Activated CD4-positive, CD25-positive, alpha-beta regulatory T cell treated with anti-CD3 and anti-CD28 coated beads, Interleukin-2, amount 50 U/mL, for 16 hours (primary cell): ENCODE measurements around the gene KMT5B.

Source experiments
- DNase-seq: peaks from one replicate; pipeline ENCODE4 v3.0.0-alpha.2; 2020; ENCODE audit warnings: low read depth, low spot score

The KMT5B gene

DNA sequence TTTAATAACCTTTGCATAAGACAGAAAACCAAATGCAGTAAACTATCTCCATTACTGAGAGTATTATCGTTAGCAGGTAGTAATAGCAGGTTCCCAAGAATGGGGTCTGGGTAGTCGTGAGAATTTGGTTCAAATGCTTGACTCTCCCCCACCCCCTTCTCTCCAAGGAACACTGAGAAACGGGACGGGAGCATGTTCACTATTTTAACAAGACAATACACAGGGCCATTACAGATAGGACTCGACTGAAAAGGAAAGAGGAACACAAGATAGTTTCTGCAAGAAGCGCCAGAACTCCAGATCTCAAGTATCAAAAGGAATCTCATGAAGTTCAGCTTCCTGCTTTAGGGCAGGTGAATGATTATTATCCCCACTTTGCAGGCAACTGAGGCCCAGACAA, 27.0 kb downstream of the KMT5B start:
- DNase-seq: no peak

DNA sequence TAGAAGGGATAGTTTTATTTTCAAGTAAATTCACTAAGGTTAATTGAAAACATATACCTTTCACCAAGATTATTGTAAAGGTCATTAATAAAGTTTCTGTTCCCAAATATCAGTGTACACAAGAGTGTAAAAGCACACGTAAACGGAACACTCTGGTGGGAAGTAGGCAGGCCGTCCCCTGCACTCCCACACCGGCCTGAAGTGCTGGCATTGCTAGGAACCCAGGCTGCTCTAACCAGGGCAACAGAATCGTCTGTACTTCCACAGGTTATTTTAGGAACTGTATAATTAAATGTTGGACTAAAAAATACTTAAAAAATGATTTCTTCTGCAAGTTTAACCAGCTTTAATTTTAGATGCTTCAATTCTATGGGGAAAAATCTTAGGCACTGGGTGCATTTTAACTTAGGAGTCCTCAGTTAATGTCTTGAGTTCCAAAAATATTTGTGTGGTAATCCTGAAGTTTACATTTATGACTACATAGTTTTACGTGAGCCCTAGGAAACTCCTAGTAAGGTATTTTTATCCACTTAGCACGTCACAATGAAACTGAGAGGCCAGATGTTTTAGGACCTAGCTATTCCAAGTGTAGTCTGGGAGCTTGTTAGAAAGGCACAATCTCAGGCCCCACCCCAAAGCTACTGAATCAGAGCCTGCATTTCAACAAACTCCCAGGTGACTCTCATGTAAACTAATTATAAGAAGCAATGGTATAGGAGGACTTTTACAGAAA, 31.2 kb downstream of the KMT5B start:
- no peak for DNase-seq

DNA sequence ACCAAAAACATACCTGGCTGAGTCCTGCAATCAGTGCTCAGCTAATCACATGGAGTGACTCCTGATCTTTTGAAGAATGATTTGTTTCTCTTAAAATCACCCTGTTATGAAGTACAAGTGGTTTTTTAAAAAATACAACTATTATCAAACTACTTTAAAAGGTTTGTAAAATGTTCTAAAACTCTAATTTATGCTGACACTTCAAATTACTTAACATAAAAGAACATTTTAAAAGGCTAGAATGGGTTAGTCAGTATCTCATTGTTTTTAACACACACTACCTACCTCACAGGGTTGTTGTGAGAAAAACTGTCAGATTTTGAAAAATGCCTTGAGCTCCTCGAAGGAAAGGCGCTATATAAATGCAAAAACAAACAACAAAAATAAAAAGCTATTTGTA, 33.2 kb downstream of the KMT5B start:
- DNase-seq: no peak

DNA sequence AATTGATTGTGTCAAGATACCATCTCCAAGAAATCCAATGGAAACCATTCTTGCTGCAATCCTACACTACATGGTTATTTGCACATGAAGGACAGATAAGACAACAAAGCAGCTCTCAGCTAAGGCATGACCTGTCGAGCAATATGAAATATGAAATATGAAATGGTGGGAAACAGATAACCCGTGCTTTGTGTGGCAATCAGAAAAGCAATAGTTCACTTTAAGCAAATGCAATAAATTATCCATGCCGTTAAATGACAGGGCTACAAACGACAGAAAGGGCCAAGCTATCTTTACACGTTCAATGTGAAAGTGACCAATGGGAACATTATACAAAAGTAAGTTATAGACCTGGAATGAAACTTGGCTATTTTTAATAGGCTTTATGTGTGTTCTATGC, 35.2 kb downstream of the KMT5B start:
- no peak for DNase-seq

DNA sequence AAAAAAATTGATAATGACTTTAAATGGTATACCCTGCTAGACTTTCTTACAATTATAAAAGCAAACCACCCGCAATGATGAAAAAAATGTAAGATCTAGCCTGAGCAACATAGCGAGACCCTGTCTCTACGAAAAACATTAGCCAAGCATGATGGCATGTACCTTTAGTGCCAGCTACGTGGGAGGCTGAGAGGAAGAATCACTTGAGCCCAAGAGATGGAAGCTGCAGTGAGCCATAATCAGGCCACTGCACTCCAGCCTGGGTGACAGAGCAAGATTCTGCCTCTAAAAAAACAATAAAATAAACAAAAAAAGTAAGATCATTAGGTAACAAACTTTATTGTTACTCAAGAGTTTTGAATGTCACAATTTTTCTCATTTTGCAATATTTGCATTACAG, 39.2 kb downstream of the KMT5B start:
- no peak for DNase-seq

DNA sequence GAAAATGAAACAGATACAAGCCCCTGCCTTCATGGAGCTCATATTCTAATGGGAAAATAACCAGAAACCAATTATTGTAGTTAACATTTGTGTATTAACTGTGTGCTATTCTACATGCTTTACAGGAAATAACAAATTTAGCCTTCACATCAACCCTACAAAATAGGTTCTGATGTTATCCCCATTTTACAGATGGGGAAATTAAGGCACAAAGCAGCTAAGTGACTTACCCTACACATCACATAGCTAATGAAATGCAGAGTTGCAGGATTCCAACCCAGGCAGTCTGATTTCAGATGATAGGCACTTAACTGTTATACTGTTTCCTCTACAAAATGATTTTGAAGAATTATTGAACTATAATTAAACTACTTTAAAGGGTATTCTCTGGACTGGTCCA, 43.7 kb downstream of the KMT5B start:
- DNase-seq: no peak

DNA sequence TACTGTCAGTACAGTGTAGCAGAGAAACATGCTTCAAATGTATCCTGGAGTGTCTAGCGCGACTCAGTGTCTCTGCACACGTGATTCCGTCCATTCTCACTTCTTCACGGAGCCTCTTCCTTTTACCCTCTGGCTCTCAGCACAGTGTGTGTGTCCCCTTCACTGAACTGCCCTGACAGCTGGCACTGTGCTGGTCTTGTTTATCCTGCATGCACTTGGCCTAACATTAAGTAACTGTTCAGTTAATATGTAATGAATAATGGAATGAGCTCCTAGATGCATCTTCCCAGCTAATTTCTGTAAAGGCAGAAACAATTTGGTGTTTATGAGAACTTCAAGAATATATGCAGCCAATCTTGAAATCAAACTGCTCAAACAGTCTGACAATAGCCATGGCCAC, 44.4 kb downstream of the KMT5B start:
- DNase-seq: no peak

DNA sequence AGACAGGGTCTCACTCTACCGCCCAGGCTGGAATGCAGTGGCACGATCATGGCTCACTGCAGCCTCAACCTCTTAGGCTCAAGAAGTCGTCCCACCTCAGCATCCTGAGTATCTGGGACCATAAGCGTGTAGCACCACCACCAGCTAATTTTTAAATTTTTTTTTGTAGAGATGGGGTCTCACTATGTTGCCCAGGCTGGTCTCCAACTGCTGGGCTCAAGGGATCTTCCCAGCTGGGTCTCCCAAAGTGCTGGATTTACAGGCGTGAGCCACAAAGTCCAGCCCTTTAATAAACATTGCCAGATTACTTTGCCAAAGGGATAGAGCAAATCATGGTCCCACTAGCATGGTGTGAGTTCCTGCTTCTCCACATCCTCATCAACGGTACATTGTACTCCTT, 45.6 kb downstream of the KMT5B start:
- no peak for DNase-seq

DNA sequence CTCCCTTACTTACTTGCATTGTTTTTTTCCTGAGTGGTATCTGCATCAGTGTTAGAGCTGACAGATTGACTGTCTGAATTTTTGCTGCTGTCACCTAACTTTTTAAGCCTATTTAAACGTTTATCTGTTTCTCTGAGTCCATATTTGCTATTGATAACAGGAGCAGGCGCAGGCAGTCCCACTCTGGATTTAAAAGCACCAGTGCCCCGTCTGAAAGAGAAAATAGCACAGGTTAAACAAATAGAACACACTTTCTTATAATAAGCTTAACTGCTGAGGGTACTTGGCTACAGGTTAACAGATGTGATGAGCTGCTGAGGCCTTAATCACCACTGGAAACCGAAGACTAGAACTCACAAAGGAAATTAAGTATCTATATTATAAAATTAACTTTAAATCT, 46.1 kb downstream of the KMT5B start:
- no peak for DNase-seq

DNA sequence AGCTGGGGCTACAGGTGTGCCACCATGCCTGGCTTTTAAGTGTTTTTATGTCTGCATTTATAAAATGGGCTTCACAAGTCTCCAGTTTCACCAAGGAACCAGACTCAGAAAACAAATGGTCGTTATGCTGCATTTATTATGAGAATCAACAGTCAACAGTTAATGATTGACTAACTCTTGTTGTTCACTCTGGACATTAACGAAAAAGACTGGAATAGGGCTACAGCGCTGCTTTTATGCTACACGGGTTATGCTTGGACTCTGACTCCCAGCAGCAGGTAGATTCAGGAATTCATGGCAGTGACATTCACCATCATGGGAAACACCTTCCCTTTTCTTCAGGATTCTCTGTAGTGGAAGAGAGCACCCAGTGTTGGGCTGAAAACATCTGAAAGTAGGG, 47.5 kb downstream of the KMT5B start:
- DNase-seq: no peak

DNA sequence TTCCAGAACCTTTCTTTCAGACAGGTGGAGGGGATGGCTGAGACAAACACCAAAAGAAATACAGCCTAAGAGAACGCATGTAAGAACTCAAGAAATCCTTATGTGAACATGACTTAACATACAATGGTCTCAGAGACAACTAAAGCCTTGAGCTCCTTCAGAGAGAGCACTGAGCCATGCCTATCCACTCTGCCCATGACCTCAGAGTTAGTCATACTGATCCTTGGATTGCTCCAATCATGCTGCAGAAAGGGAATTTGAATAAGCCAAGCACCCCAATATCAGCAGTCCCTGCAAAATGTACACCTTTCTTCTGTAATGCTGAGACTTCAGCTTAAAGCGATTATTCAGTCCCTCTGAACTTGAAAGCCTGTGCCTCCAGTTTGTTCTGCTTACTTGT, 48.7 kb downstream of the KMT5B start:
- no peak for DNase-seq

DNA sequence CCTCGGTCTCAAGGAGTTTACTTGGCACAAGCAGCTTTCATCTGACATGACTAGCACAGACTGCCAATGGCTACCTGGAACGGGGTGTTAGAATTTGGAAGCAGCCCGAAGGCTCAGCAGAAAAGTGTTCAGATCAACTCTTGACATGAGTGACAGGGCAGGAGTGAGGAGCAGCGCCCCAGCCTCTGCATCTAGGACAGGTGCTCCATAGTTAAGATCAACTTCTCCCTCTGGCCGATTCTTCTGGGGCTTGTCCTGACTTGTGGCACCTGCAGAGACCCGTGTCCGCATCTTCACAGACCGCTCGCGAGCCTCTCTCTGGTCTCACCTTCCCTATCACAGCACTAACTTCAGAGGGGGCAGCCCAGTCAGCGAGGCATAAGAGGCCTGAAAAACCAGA, 49.4 kb downstream of the KMT5B start:
- no peak for DNase-seq

DNA sequence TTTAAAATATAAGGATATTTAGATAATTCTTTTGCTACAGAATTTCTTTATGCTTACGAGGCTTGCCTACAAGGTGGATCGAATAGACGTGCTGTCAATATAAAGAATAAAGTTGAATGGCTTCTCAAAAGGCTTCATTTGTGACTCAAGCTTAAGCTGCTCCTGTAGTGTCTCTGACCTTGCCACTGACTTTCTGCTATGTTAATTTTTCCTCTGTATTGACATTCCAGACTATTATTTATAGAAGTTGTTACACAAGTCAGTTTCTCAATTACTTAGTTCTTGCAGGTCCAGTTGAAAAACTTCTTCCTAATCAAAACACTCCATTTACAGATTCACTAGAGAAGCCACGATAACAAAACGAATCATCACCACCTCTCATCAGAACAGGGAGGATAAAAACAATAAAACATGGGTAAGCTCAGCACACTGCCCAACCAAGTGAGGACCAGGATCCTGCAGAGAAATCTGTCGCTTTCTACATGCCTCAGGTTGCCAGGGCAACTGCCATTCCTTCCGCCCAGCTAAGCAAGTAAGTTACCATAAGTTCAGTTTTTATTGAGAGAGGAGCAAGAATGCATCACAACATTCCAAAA, 52.9 kb downstream of the KMT5B start:
- DNase-seq: no peak

DNA sequence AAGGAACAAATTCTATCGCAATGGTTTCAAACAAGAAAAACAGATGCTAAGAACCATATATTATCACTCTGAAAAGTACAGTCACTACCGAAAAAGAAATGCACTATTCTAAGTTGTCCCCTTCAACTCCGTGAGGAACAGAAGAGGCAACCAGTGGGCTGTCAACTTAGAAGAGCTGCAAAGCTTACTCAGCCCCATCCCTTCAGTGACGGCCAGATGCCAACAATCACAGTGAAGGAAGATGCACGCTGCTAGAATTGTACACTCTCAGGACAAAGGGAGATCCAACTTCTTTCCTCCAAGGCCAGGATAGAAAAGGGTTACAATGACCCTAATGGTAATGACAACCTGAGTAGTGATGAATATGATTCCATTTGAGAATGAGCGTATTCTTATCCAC, 53.4 kb downstream of the KMT5B start:
- no peak for DNase-seq

DNA sequence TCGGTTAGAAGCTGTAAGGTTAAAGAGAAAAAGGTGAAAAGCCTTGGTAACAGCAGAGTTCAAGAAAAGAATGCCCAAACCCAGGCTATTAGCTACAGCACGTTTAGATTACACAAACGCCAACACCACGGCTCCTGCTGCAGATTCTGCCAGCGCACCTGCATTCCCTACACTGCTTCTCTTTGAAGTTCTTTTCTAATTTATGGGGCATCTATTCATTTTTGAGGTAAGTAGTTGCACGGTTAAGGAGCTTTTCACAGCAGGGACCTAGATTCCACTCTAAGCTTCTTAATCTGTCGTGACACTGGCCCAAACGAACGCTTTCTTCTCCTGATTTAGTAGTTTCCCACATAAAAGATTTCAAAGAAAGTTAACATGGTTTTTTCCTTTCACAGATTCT, 53.9 kb downstream of the KMT5B start:
- DNase-seq: no peak

DNA sequence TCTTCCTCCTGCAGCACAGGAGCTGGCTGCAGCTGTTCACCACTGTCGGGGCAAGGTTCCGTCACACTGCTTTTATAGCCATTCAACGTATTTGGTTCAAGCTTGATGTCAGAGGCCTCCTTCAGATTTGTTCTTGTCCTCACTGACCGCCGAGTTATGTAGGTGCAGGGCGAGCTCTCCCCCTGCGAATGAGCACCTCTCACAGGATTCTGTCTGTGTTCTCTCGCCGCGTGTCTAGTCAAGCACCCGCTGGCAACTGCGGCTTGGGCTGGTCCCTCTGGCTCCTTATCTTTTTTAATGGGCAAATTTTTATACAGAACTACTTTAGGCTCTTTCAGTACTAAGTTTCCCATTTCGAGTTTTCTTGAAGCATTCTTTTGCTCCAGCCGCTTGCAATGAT, 54.5 kb downstream of the KMT5B start:
- DNase-seq: no peak

DNA sequence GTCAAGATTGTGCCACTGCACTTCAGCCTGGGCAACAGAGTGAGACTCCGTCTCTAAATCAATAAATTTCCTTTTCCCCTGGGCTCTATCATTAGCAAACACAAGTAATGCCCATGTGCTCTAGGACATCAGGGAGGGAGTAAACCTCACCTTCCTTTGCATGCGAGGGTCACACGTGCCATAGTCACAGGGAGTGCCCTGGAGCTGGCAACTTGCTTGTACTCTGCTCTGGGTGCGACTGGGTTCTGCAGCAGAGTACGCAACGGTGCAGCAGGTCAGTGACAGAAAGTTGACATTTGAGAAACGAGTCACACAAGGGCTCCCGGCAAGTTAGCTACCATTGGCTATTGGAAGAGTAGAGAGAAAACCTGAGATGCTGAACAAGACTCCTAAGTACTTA, 59.4 kb downstream of the KMT5B start:
- DNase-seq: no peak

DNA sequence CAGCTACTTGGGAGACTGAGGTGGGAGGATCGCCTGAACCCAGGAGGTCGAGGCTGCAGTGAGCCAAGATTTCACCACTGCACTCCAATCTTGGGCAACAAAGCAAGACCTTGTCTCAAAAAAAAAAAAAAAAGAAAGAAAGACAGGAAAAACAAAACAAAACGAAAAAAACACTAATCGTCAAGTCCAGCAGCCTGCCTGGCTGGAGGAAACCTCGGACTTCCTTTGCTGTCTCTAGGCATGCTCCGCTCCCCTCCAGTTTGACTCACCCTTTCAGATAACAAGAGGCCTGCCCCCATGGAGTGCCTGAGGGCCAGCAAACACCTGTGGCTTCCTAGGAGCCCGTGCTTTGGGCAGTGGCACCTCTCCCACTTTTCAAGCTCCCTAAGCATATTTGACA, 63.1 kb downstream of the KMT5B start:
- DNase-seq: no peak

DNA sequence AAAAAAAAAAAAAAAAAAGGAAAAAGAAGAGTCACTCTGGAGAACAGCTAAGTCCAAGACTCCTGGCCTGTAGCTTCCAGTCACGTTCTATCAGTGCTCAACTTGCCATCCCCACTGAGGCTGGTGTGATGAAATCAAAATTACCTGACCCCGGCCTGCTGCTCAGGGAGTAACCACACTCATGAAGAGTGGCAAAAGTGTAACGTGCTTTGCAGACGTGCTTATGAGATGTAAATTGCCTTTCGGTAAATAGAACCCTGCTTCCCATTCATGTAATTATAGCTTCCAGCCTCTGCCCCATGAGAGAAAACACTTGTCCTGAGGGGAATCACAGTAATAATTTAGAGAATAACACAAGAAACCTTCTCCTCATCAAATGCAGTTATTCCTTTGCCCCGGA, 63.7 kb downstream of the KMT5B start:
- DNase-seq: no peak

DNA sequence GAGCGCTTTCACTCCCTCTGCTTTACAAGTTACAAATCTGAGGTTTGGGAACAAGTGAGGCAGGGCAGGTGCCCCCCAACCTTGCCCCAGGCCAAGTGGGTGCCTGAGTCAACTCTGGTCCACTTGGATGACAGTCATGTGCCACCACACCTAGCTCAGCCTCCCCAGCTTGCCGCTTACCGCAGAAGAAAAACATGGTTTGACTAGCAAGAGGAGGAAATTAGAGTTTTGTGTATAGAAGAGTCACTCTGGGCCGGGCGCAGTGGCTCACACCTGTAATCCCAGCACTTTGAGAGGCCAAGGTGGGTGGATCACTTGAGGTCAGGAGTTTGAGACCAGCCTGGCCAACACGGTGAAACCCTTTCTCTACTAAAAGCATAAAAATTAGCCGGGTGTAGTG, 64.2 kb downstream of the KMT5B start:
- DNase-seq: no peak

DNA sequence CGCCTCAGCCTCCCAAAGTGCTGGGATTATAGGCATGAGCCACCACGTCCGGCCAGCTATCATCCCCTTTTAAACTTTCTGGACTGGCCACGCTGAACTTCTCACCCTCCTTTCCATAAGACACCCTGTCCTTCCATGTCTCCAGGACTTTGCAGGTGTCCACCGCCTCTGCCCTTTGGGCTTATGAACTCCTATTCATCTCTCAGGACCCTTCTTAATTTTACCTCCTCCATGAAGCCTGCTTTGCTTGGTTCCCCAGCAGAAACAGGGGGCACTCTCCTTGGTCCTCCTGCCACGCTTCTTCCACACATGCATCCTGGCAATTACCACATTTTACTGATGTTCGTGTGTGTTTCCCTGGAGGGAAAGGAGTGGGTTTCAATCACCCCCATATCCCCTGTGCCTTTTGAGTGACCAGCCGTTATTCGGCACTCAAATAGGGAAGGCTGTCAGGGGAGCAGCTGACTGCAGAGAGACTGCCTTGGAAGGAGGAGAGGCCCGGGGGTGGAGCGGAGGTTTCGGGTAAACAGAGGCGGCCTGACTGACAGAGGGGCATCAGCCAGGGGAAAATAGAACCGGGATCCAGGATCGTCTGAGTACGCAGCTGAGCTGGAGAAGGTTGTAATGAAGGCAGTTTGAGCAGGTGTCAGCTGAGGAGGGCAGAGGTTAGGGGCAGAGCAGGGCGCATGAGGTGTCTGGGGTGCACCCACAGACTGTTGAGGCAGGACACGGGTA, 64.9 kb downstream of the KMT5B start:
- DNase-seq: no peak

DNA sequence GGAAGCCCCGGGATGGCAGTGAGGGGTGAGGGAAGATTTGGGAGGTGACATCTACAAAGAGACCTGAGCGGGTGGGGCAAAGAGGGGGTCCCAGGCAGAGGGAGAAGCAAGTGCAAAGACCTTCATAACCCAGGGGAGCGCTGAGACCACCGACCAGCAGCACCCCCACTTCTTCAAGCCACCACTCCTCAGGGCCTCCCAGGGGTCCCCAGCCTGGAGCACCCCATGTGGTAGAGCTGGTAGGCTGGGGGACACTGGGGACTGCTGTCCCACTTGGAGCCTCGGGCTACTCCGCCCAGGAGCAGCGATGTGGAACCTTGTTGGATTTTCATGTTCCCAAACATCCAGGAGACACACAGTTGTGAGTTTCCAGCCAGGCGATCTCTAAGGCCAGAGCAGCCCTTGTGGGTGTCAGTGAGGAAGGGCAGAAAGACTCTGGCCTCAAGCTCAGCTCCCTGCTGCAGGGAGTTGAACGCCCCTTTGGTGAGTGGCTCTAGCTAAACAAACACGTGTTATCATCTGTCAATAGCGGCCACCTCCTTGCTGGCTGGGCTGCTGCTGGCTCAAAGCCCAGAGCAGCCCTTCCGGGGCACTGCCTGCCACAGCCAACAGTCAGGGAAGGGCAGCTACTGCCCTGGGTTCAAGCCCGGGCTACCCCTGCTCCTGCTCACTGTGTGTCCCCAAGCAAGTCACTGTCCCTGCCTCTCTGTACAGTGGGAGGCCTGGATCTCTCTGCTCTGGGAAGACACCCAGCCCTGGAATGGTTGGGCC, 66.2 kb downstream of the KMT5B start:
- no peak for DNase-seq
